Left ventricle myocardium inferior (tissue), 1 donor: ENCODE measurements around the gene PAQR7. TPM values are rescaled to one million over a fixed set of nuclear protein-coding genes. Genes with fewer than 3 reads are reported as not detected.

Experiments used
- DNase-seq: peaks from one replicate; pipeline ENCODE4 v3.0.0-alpha.2; 2020
- H3K27ac ChIP-seq: fragments of 200-600 bp; replicated peaks from 2 replicates; pipeline ENCODE4 v1.8.0; 2021
- H3K27me3 ChIP-seq: fragments of 200-600 bp; 2 replicates; pipeline ENCODE4 v1.8.0; 2021; ENCODE audit warnings: low read depth
- H3K36me3 ChIP-seq: fragments of 200-600 bp; 2 replicates; pipeline ENCODE4 v1.8.0; 2021
- H3K4me1 ChIP-seq: fragments of 200-600 bp; 2 replicates; pipeline ENCODE4 v1.8.0; 2021
- H3K4me3 ChIP-seq: fragments of 200-600 bp; 2 replicates; pipeline ENCODE4 v1.8.0; 2021; ENCODE audit warnings: mild to moderate bottlenecking, moderate library complexity
- H3K9me3 ChIP-seq: fragments of 200-600 bp; replicated peaks from 2 replicates; pipeline ENCODE4 v1.8.0; 2021
- intact Hi-C: fragments of 100-400 bp; cut with micrococcal nuclease; formaldehyde crosslinking; loops from one replicate; pipeline ENCODE4 v1.11.0; 2022
- total RNA-seq: library from RNA; stranded (reverse); fragmentation: NEBNext Ultra II Directional; extraction: Animal tissue kit (Norgen Biotek cat#: 25700); gene quantifications from one replicate; pipeline ENCODE4 v1.2.1, GENCODE V29; 2021
- TF ChIP-seq, protein P1 (sequence below): fragments of 200-600 bp; IDR thresholded peaks from 2 replicates; pipeline ENCODE4 v1.8.0; 2021; ENCODE audit warnings: antibody characterized with exemption, mild to moderate bottlenecking, borderline replicate concordance
- donor health status: DM: no; HTN: yes; CAD: no; lungs with severe emphysema.

PAQR7 gene
- total RNA-seq, 1 donor from 2014 or later, result 1.9 TPM

DNA sequence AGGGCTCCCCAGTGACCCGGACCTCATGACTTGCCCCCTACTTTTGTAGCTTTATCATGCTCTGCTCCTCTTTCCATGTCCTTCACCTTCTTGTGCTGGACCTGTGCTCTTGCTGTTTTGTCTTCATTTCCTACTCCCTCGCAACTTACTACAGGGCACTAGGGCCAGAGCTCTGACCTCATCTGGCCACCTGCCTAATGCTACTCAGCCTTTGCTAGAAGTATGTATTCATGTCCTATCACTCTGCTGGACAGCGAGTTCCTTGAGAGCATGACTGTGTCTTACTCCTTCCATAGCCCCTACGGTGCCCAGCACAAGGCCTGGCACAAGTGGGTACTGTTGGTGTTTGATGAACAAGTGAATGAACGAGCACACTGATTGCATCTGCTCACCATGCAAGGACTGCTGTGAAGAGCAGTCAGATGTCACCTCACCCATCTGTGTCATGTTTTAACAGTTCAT is 53.8 kb downstream of the PAQR7 start:
- H3K4me3 ChIP-seq, result peak overlapping the region; percentile 89
- no peak for DNase-seq
- no peaks in the 10 kb centered on the region for H3K27me3 ChIP-seq
- TF ChIP-seq, protein P1, sequence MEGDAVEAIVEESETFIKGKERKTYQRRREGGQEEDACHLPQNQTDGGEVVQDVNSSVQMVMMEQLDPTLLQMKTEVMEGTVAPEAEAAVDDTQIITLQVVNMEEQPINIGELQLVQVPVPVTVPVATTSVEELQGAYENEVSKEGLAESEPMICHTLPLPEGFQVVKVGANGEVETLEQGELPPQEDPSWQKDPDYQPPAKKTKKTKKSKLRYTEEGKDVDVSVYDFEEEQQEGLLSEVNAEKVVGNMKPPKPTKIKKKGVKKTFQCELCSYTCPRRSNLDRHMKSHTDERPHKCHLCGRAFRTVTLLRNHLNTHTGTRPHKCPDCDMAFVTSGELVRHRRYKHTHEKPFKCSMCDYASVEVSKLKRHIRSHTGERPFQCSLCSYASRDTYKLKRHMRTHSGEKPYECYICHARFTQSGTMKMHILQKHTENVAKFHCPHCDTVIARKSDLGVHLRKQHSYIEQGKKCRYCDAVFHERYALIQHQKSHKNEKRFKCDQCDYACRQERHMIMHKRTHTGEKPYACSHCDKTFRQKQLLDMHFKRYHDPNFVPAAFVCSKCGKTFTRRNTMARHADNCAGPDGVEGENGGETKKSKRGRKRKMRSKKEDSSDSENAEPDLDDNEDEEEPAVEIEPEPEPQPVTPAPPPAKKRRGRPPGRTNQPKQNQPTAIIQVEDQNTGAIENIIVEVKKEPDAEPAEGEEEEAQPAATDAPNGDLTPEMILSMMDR, result no peak
- H3K4me1 ChIP-seq, result peaks cover 83% of the 10 kb centered on the region
- H3K9me3 ChIP-seq, result no peaks in the 10 kb centered on the region
- intact Hi-C loops, result no loop called here
- H3K36me3 ChIP-seq, result peaks cover 20% of the 10 kb centered on the region
- H3K27ac ChIP-seq, result peak overlapping the region; percentile 95

DNA sequence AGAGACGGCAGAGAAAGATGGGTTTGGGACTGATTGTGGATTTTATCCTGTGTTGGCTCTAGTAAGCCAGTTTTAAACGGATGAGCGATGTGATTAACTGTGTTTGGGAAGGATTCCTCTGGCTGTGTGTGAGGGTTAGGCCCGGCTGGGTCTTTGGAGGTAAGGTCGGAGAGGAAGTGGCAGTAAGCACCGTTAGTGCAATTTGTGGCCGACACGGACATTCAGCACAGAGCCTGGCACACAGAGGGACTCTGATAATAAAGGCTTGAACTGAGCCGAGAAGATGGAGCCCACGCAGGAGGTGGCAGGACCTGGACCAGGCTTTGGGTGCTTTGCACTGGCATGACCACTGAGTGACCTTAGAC is 54.4 kb downstream of the PAQR7 start:
- H3K27me3 ChIP-seq, result no peaks in the 10 kb centered on the region
- TF ChIP-seq, protein P1, result no peak
- peak overlapping the region; percentile 95 for H3K27ac ChIP-seq
- H3K9me3 ChIP-seq, result no peaks in the 10 kb centered on the region
- intact Hi-C loops, result no loop called here
- peak overlapping the region; percentile 89 for H3K4me3 ChIP-seq
- peaks cover 80% of the 10 kb centered on the region for H3K4me1 ChIP-seq
- H3K36me3 ChIP-seq, result peaks cover 20% of the 10 kb centered on the region
- DNase-seq, result no peak

- Histone ChIP-seq H3K4me1 (peaks cover 74% of the 10 kb centered on the region), H3K27me3 (no peaks in the 10 kb centered on the region)
- intact Hi-C loops, result no loop called here
Observed at GRCh38 chr1:25820247-25821111, 55.0 kb downstream of the PAQR7 start.

GRCh38 chr1:25819491-25820246 is 55.8 kb downstream of the PAQR7 start, which contains the start of gene MTFR1L:
MTFR1L (plus strand) TSS chr1:25819954; CDS start chr1:25823105, 3,151 bp downstream.
- Histone ChIP-seq H3K9me3 (no peaks in the 10 kb centered on the region), H3K4me1 (peaks cover 68% of the 10 kb centered on the region), H3K36me3 (peaks cover 32% of the 10 kb centered on the region), H3K27me3 (no peaks in the 10 kb centered on the region), H3K4me3 (peak within 1 kb of the TSS; percentile 89), H3K27ac (peak within 1 kb of the TSS; percentile 95)
- peak; percentile 90 for DNase-seq
- TF ChIP-seq, protein P1, result no peak
- intact Hi-C loops, result no loop called here

More at GRCh38 chr1:25820247-25821111, 55.0 kb downstream of the PAQR7 start:
- peak overlapping the region; percentile 95 for H3K27ac ChIP-seq
- H3K36me3 ChIP-seq, result peaks cover 24% of the 10 kb centered on the region
- no peaks in the 10 kb centered on the region for H3K9me3 ChIP-seq
- peak overlapping the region; percentile 89 for H3K4me3 ChIP-seq
- DNase-seq, result peak; percentile 38
- TF ChIP-seq, protein P1, result no peak

- Histone ChIP-seq H3K27ac (peak overlapping the region; percentile 95), H3K36me3 (peaks cover 32% of the 10 kb centered on the region), H3K9me3 (no peaks in the 10 kb centered on the region), H3K4me1 (peaks cover 57% of the 10 kb centered on the region), H3K4me3 (peak overlapping the region; percentile 89), H3K27me3 (no peaks in the 10 kb centered on the region)
- intact Hi-C loops, result no loop called here
- no peak for DNase-seq
- TF ChIP-seq, protein P1, result no peak
Observed at GRCh38 chr1:25818569-25818968, 56.9 kb downstream of the PAQR7 start.
